Endothelial cell of umbilical vein (primary cell): ENCODE data around the gene RFX1. TPM values are rescaled to one million over a fixed set of nuclear protein-coding genes. Genes with fewer than 3 reads are reported as not detected.

Source experiments
- BruUV-seq: library from RNA; stranded (reverse); fragments of 400-500 nt; replicated peaks from 2 replicates; lab custom pipeline; 2021; lab: Mats Ljungman, UMichigan
- CTCF ChIA-PET: fragments of 300-600, 350-600 bp; sonication (Branson Sonifier 250); formaldehyde crosslinking; loops from one replicate; lab custom pipeline; 2021; ENCODE audit warnings: antibody characterized with exemption, inconsistent platforms; lab: Charles Lee
- POLR2A ChIA-PET: fragments of 300-600, 350-600 bp; sonication (Branson Sonifier 250); formaldehyde crosslinking; loops from one replicate; lab custom pipeline; 2021; ENCODE audit warnings: antibody characterized with exemption, inconsistent platforms; lab: Charles Lee
- DNase-seq: peaks from one replicate; pipeline ENCODE4 v3.0.0-alpha.2; 2011; ENCODE audit warnings: low read depth, low spot score
- FAIRE-seq: peaks from 2 replicates; lab custom pipeline; 2011; peaks lifted over from hg19 to GRCh38; lab: Jason Lieb, UNC
- H2AFZ ChIP-seq: 2 replicates; pipeline ENCODE4 v1.6.0; 2012; ENCODE audit warnings: low read depth, low read length, control low read depth, inconsistent platforms
- H3K27ac ChIP-seq: 2 replicates; pipeline ENCODE4 v1.5.1; 2011; ENCODE audit warnings: low read depth, mild to moderate bottlenecking, control low read depth, low read length, moderate library complexity; ENCODE audit not compliant: insufficient read depth
- H3K27me3 ChIP-seq, 2 experiments: 2 replicates each; pipeline versions ENCODE4 v1.6.0 to v1.6.1; 2011; ENCODE audit warnings: low read length in 2 of 2, mixed read lengths in 1 of 2; ENCODE audit not compliant: control insufficient read depth in 2 of 2, insufficient read depth in 2 of 2
- H3K36me3 ChIP-seq, 2 experiments: 2 replicates in 1 of 2; 3 replicates in 1 of 2; pipeline ENCODE4 v1.5.1; 2011; ENCODE audit warnings: low read length in 2 of 2, mild to moderate bottlenecking in 1 of 2, moderate library complexity in 1 of 2; ENCODE audit not compliant: control insufficient read depth in 2 of 2, insufficient read depth in 2 of 2; ENCODE audit errors: extremely low read depth in 1 of 2
- H3K4me1 ChIP-seq: 3 replicates; pipeline ENCODE4 v1.5.1; 2011; ENCODE audit warnings: mild to moderate bottlenecking, low read length; ENCODE audit not compliant: control insufficient read depth, insufficient read depth; ENCODE audit errors: extremely low read depth
- H3K4me2 ChIP-seq: 2 replicates; pipeline ENCODE4 v1.6.1; 2011; ENCODE audit warnings: low read length, control low read depth, mixed read lengths; ENCODE audit not compliant: insufficient read depth
- H3K4me3 ChIP-seq, 3 experiments: fragments of 200-600 bp in 1 of 3; sonication (generic), shearing (Covaris generic) in 1 of 3; replicated peaks in 1 of 3; 2 replicates each; pipeline ENCODE4 v1.5.1; 2011 to 2016; ENCODE audit warnings: control low read depth in 3 of 3, low read length in 3 of 3, mild to moderate bottlenecking in 2 of 3, inconsistent platforms in 1 of 3, low read depth in 1 of 3, moderate library complexity in 1 of 3; ENCODE audit not compliant: insufficient read depth in 1 of 3
- H3K79me2 ChIP-seq: 2 replicates; pipeline ENCODE4 v1.6.0; 2012; ENCODE audit warnings: low read length, inconsistent platforms; ENCODE audit not compliant: control insufficient read depth, insufficient read depth
- H3K9ac ChIP-seq: replicated peaks from 2 replicates; pipeline ENCODE3; 2011; ENCODE audit warnings: low read length, control low read depth; ENCODE audit not compliant: insufficient read depth; ENCODE audit errors: extremely low read depth
- H3K9me1 ChIP-seq: replicated peaks from 3 replicates; pipeline ENCODE4 v1.6.0; 2011; ENCODE audit warnings: mild to moderate bottlenecking, low read length; ENCODE audit not compliant: control insufficient read depth, insufficient read depth; ENCODE audit errors: extremely low read depth
- H3K9me3 ChIP-seq: replicated peaks from 2 replicates; pipeline ENCODE4 v1.5.1; 2012; ENCODE audit warnings: low read length, inconsistent platforms; ENCODE audit not compliant: control insufficient read depth, insufficient read depth
- H4K20me1 ChIP-seq: replicated peaks from 2 replicates; pipeline ENCODE3; 2011; ENCODE audit warnings: mild to moderate bottlenecking, low read length; ENCODE audit not compliant: control insufficient read depth, insufficient read depth; ENCODE audit errors: extremely low read depth
- EZH2 ChIP-seq: IDR thresholded peaks from 2 replicates; pipeline ENCODE4 v1.6.1; 2012; ENCODE audit warnings: borderline replicate concordance, low read depth, mild to moderate bottlenecking, moderate library complexity, low read length, inconsistent platforms; ENCODE audit not compliant: severe bottlenecking
- FOS ChIP-seq: IDR thresholded peaks from 2 replicates; pipeline ENCODE4 v1.6.1; 2011; ENCODE audit warnings: mild to moderate bottlenecking, low read length, moderate library complexity, borderline replicate concordance; ENCODE audit not compliant: insufficient read depth
- GATA2 ChIP-seq: IDR thresholded peaks from 2 replicates; pipeline ENCODE4 v1.7.0; 2011; ENCODE audit warnings: low read depth, mild to moderate bottlenecking, moderate library complexity, mixed read lengths, low read length; ENCODE audit not compliant: insufficient read length, insufficient read depth
- JUN ChIP-seq: IDR thresholded peaks from 2 replicates; pipeline ENCODE4 v1.6.1; 2011; ENCODE audit warnings: borderline replicate concordance, low read depth; ENCODE audit not compliant: insufficient read length, insufficient read depth
- MYC ChIP-seq: IDR thresholded peaks from one replicate; pipeline ENCODE4 v1.6.1; 2011; ENCODE audit warnings: mild to moderate bottlenecking, low read depth, low read length
- POLR2A ChIP-seq: IDR thresholded peaks from 2 replicates; pipeline ENCODE4 v1.6.1; 2012; ENCODE audit warnings: low read depth, mild to moderate bottlenecking, control low read depth, low read length
- POLR2AphosphoS5 ChIP-seq: IDR thresholded peaks from 2 replicates; pipeline ENCODE4 v1.6.1; 2012; ENCODE audit warnings: low read depth, mild to moderate bottlenecking, control low read depth, low read length, moderate library complexity; ENCODE audit not compliant: insufficient read depth
- dilution Hi-C: fragments of 300-500 bp; cut with MboI; formaldehyde crosslinking; loops from one replicate; pipeline ENCODE4 v1.15.0; 2019; ENCODE audit warnings: low sequenced_read_pairs; ENCODE audit not compliant: extremely low pct_ligation_motif_present
- intact Hi-C: fragments of 100-400 bp; cut with micrococcal nuclease; formaldehyde crosslinking; loops from one replicate; pipeline ENCODE4 v1.10.0; 2022
- polyA plus RNA-seq, 4 experiments: library from polyadenylated mRNA; depleted of rRNA in 3 of 4; stranded (reverse) in 3 of 4; unstranded in 1 of 4; fragments of >200 nt; gene quantifications; 2 replicates each; pipeline versions ENCODE4 v1.2.1 to v1.2.3, GENCODE V29; 2011 to 2012; ENCODE audit warnings: missing spikeins in 1 of 4
- total RNA-seq: library from RNA; stranded (reverse); gene quantifications from 2 replicates; pipeline ENCODE4 v1.2.3, GENCODE V29; 2021
- TF ChIP-seq, protein P1 (sequence below), 2 donors: IDR thresholded peaks; 1 replicate in 1 of 2; 2 replicates in 1 of 2; pipeline ENCODE4 v1.5.1; 2011; ENCODE audit warnings: low read length in 2 of 2, mild to moderate bottlenecking in 2 of 2, moderate library complexity in 2 of 2, control low read depth in 1 of 2, inconsistent platforms in 1 of 2, low read depth in 1 of 2; ENCODE audit not compliant: insufficient read depth in 1 of 2; ENCODE audit errors: extremely low read depth in 1 of 2
- TF ChIP-seq, protein P2 (sequence below): IDR thresholded peaks from 2 replicates; pipeline ENCODE4 v1.6.1; 2011; ENCODE audit not compliant: insufficient read depth, insufficient read length

Gene RFX1
- total and polyA plus RNA-seq, 2 donors (not counting 3 experiments of a cell fraction or from before 2014, with no cell fraction given) = 2.3 to 14.7 TPM

DNA sequence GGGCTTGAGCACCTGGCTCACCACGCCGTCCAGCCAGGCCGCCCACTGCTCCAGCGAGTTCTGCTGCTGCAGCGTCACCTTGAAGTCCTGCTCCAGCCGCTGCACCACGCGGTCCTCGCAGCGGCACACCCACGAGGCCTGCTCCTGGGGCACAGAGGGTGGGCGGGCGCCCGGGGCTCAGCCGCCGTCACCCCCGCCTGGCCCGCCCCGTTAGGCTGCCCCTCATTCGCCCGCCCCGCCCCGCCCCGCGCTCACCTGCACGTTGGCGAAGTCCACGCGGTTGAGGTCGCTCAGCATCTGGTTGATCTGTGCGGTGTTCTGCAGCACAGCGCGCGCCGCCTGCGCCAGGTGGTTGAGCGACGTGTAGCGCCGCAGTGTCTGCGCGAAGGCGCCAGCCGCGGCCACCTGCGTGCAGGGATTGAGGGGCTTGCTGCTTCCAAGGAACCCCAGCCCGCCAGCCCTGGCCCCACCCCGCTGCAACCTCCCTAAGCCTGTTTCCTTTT lies 42.5 kb downstream of the RFX1 start:
- no peak overlapping the region for H3K27ac ChIP-seq
- dilution Hi-C loops (no loop called here), intact Hi-C loops (no loop called here)
- CTCF ChIA-PET = no interaction called here
- no peaks in the 10 kb centered on the region for H3K9me1 ChIP-seq
- H2AFZ ChIP-seq = no peak overlapping the region
- POLR2A ChIA-PET = no interaction called here
- H4K20me1 ChIP-seq = no peaks in the 10 kb centered on the region
- no peak overlapping the region for H3K4me2 ChIP-seq
- H3K4me3 ChIP-seq = no peak overlapping the region
- H3K36me3 ChIP-seq = peaks cover 8 to 30% of the 10 kb centered on the region in 2 experiments
- FAIRE-seq (no peak), DNase-seq (no peak)
- TF ChIP-seq JUN = no peak
- H3K9ac ChIP-seq = no peak overlapping the region
- H3K4me1 ChIP-seq = no peaks in the 10 kb centered on the region
- no peaks in the 10 kb centered on the region for H3K9me3 ChIP-seq
- BruUV-seq = no TSS peak
- no peaks in the 10 kb centered on the region for H3K79me2 ChIP-seq
- H3K27me3 ChIP-seq = no peaks in the 10 kb centered on the region

DNA sequence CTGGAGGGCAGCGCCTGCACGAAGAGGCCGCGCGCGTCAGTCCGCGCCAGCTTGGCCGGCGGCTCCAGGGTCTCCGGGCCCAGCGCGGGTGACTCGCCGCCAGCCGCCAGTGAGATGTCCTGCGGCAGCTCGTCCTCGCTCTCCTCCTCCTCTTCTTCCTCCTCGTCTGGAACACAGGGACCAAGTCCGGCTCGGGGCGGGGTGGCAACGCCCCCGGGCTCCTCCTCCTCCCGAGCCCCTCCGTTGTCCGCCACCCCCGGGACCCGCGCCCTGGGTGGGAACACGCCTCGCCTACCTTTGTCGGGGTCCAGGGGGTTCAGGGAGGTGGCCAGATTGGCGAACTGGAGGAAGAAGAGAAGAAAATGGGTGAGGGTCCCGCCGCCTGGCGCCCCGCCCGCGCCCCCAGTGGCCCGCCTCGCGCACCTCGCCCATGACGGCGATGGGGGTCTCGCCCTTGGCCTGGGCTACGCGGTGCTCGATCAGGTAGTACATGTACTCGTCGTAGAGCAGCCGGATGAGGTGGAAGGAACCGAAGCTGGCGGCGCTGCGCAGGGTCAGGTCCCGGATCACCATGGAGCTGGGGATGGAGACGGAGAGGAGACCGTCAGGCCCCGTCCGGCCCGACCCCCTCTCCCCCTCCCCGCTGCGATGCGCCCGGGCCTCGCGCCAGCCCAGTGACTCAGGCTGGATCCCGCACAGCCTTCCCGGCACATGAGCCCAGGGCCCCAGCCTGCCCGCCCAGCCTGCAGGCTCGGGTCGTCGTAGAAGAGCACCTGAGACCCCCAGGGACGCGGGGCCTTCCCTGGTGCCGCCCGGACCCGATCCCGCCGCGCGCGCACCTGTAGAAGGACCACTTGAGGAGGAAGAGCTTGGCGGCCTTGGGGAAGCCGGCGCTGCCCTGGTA lies 43.2 kb downstream of the RFX1 start:
- Histone ChIP-seq H3K4me2 (no peak overlapping the region), H3K36me3 (peaks cover 11 to 31% of the 10 kb centered on the region in 2 experiments), H3K27me3 (no peaks in the 10 kb centered on the region), H3K4me3 (no peak overlapping the region), H3K4me1 (no peaks in the 10 kb centered on the region), H3K27ac (no peak overlapping the region), H3K79me2 (no peaks in the 10 kb centered on the region), H4K20me1 (no peaks in the 10 kb centered on the region), H2AFZ (no peak overlapping the region), H3K9ac (no peak overlapping the region), H3K9me1 (no peaks in the 10 kb centered on the region), H3K9me3 (no peaks in the 10 kb centered on the region)
- intact Hi-C loops (no loop called here), dilution Hi-C loops (no loop called here)
- DNase-seq (no peak), FAIRE-seq (no peak)
- POLR2A ChIA-PET = no interaction called here
- TF ChIP-seq EZH2 = no peak
- no peak for TF ChIP-seq GATA2
- TF ChIP-seq FOS = no peak
- TF ChIP-seq POLR2AphosphoS5 = no peak
- no peak for TF ChIP-seq POLR2A
- TF ChIP-seq, protein P1, sequence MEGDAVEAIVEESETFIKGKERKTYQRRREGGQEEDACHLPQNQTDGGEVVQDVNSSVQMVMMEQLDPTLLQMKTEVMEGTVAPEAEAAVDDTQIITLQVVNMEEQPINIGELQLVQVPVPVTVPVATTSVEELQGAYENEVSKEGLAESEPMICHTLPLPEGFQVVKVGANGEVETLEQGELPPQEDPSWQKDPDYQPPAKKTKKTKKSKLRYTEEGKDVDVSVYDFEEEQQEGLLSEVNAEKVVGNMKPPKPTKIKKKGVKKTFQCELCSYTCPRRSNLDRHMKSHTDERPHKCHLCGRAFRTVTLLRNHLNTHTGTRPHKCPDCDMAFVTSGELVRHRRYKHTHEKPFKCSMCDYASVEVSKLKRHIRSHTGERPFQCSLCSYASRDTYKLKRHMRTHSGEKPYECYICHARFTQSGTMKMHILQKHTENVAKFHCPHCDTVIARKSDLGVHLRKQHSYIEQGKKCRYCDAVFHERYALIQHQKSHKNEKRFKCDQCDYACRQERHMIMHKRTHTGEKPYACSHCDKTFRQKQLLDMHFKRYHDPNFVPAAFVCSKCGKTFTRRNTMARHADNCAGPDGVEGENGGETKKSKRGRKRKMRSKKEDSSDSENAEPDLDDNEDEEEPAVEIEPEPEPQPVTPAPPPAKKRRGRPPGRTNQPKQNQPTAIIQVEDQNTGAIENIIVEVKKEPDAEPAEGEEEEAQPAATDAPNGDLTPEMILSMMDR (IDR thresholded peaks at IDR 0.05; ENCODE audit: extremely low read depth in 1 of 2, insufficient read depth in 1 of 2, low read depth in 1 of 2, low read length in 2 of 2) = no peak
- no peak for TF ChIP-seq MYC
- TF ChIP-seq, protein P2, sequence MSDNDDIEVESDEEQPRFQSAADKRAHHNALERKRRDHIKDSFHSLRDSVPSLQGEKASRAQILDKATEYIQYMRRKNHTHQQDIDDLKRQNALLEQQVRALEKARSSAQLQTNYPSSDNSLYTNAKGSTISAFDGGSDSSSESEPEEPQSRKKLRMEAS = no peak
- TF ChIP-seq JUN = no peak
- CTCF ChIA-PET = interaction anchor here (2.4 kb wide), 1 partner anchor 69 kb away, joined by 13 read pairs; the partner anchor contains the start of gene IL27RA
- BruUV-seq = no TSS peak
